Measurements from ENCODE around the gene MED12. TPM values are rescaled to one million over a fixed set of nuclear protein-coding genes. Genes with fewer than 3 reads are reported as not detected.

The MED12 gene
- total RNA-seq, 2 donors from 2014 or later = 14.8 to 25.5 TPM

GRCh38 chrX:71109051-71109450 lies 9.3 kb upstream of the MED12 start:
- Histone ChIP-seq H3K27me3 (no peaks in the 10 kb centered on the region), H3K27ac (no peak overlapping the region), H3K36me3 (no peaks in the 10 kb centered on the region), H3K4me3 (no peak overlapping the region), H3K4me1 (no peaks in the 10 kb centered on the region), H3K9me3 (no peaks in the 10 kb centered on the region)
- DNase-seq (ENCODE audit: low spot score) = no peak
- no peak for TF ChIP-seq CTCF (IDR thresholded peaks at IDR 0.05)

GRCh38 chrX:71111141-71111843 lies 7.1 kb upstream of the MED12 start, which contains the start of gene IL2RG:
IL2RG (minus strand) TSS chrX:71111577; CDS start chrX:71111539, 38 bp downstream.
- no peak within 1 kb of the TSS for H3K4me3 ChIP-seq
- TF ChIP-seq CTCF (IDR thresholded peaks at IDR 0.05) = no peak
- no peak for DNase-seq (ENCODE audit: low spot score)
- H3K4me1 ChIP-seq = no peaks in the 10 kb centered on the region
- H3K36me3 ChIP-seq = no peaks in the 10 kb centered on the region
- no peaks in the 10 kb centered on the region for H3K27me3 ChIP-seq
- no peaks in the 10 kb centered on the region for H3K9me3 ChIP-seq
- no peak within 1 kb of the TSS for H3K27ac ChIP-seq

GRCh38 chrX:71111921-71112431 lies 6.4 kb upstream of the MED12 start:
- no peak overlapping the region for H3K4me3 ChIP-seq
- no peaks in the 10 kb centered on the region for H3K27me3 ChIP-seq
- no peaks in the 10 kb centered on the region for H3K4me1 ChIP-seq
- H3K36me3 ChIP-seq = no peaks in the 10 kb centered on the region
- H3K27ac ChIP-seq = no peak overlapping the region
- H3K9me3 ChIP-seq = no peaks in the 10 kb centered on the region
- no peak for TF ChIP-seq CTCF (IDR thresholded peaks at IDR 0.05)
- DNase-seq (ENCODE audit: low spot score) = no peak

GRCh38 chrX:71117358-71117757 lies 1.0 kb upstream of the MED12 start:
- no peak overlapping the region for H3K27ac ChIP-seq
- TF ChIP-seq CTCF (IDR thresholded peaks at IDR 0.05) = no peak
- no peak for DNase-seq (ENCODE audit: low spot score)
- no peak overlapping the region for H3K4me3 ChIP-seq
- no peaks in the 10 kb centered on the region for H3K9me3 ChIP-seq
- no peaks in the 10 kb centered on the region for H3K27me3 ChIP-seq
- H3K36me3 ChIP-seq = peaks cover 18% of the 10 kb centered on the region
- H3K4me1 ChIP-seq = peaks cover 0 to 6% of the 10 kb centered on the region in 2 donors

GRCh38 chrX:71118985-71119535 lies 664 bp downstream of the MED12 start:
- Histone ChIP-seq H3K36me3 (peaks cover 35% of the 10 kb centered on the region), H3K27me3 (no peaks in the 10 kb centered on the region), H3K27ac (peak overlapping the region; percentile 84 to 85), H3K4me3 (peak overlapping the region; percentile 60 to 62), H3K4me1 (peaks cover 0 to 6% of the 10 kb centered on the region in 2 donors), H3K9me3 (no peaks in the 10 kb centered on the region)
- no peak for DNase-seq (ENCODE audit: low spot score)
- TF ChIP-seq CTCF (IDR thresholded peaks at IDR 0.05) = no peak
